ENCODE results near the gene CHN2. TPM values are rescaled to one million over a fixed set of nuclear protein-coding genes. Genes with fewer than 3 reads are reported as not detected.

CHN2 gene
- total RNA-seq, 4 donors from 2014 or later, result 7.6 to 15.3 (median 10.0) TPM

DNA sequence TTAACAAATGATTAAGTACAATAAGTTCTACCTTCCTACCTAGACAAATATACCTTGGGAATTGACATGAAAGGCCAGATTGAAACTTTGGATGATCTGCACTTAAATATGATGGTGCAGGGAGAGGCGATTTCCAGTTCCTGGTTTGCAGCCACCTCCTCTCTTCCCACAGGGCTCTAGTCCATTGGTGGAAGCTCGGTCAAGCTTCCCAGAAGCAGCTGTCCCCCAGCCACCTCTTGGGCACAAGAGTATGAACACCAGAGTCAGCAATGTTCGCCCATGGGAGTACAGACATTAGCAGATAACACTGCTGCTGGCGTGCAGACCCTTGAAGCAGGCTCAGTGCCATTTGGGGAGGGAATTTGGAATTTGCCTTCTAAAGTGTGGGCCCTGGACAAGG lies 46.8 kb upstream of the CHN2 start:
- WGBS, 2 donors (ENCODE audit: low coverage in 1 of 2), result 64 to 94% methylated on average over 2 to 4 of the region's 4 CpGs
- no peak overlapping the region for H3K4me3 ChIP-seq
- H3K4me1 ChIP-seq, result peaks cover 0 to 18% (median 0%) of the 10 kb centered on the region in 3 donors
- peaks cover 59% of the 10 kb centered on the region for H3K27me3 ChIP-seq
- H3K9me3 ChIP-seq, result no peaks in the 10 kb centered on the region
- ATAC-seq, result no peak
- no peak for TF ChIP-seq EP300 (IDR thresholded peaks at IDR 0.05)
- TF ChIP-seq, protein P1, sequence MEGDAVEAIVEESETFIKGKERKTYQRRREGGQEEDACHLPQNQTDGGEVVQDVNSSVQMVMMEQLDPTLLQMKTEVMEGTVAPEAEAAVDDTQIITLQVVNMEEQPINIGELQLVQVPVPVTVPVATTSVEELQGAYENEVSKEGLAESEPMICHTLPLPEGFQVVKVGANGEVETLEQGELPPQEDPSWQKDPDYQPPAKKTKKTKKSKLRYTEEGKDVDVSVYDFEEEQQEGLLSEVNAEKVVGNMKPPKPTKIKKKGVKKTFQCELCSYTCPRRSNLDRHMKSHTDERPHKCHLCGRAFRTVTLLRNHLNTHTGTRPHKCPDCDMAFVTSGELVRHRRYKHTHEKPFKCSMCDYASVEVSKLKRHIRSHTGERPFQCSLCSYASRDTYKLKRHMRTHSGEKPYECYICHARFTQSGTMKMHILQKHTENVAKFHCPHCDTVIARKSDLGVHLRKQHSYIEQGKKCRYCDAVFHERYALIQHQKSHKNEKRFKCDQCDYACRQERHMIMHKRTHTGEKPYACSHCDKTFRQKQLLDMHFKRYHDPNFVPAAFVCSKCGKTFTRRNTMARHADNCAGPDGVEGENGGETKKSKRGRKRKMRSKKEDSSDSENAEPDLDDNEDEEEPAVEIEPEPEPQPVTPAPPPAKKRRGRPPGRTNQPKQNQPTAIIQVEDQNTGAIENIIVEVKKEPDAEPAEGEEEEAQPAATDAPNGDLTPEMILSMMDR (IDR thresholded peaks at IDR 0.05), result no peak
- TF ChIP-seq POLR2A (IDR thresholded peaks at IDR 0.05), result no peak
- no peak overlapping the region for H3K27ac ChIP-seq
- H3K36me3 ChIP-seq, result no peaks in the 10 kb centered on the region

DNA sequence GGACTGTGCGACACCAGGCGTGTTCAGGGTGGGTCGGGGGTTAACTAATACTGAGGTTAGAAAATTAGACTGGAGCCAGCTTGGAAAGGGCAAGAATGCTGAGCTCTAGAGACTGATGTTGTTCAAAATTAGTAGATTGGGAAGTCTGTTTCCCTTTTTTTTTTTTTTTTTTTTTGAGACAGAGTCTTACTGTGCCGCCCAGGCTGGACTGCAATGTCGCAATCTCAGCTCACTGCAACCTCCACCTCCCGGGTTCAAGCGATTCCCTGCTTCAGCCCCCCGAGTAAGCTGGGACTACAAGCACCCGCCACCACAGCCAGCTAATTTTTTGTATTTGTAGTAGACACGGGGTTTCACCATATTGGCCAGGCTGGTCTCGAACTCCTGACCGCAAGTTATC lies 45.5 kb upstream of the CHN2 start:
- Histone ChIP-seq H3K4me1 (peaks cover 0 to 18% (median 0%) of the 10 kb centered on the region in 3 donors), H3K9me3 (no peaks in the 10 kb centered on the region), H3K27me3 (peaks cover 52% of the 10 kb centered on the region), H3K4me3 (no peak overlapping the region), H3K36me3 (no peaks in the 10 kb centered on the region), H3K27ac (no peak overlapping the region)
- no peak for ATAC-seq
- TF ChIP-seq, protein P1 (IDR thresholded peaks at IDR 0.05), result no peak
- TF ChIP-seq POLR2AphosphoS5 (IDR thresholded peaks at IDR 0.05) (no peak), EP300 (IDR thresholded peaks at IDR 0.05) (no peak), POLR2A (IDR thresholded peaks at IDR 0.05) (no peak)
- WGBS, 2 donors (ENCODE audit: low coverage in 1 of 2), result 83 to 96% methylated on average over 4 to 5 of the region's 12 CpGs

- 67 to 74% methylated on average over 1 to 2 of the region's 2 CpGs for WGBS, 2 donors (ENCODE audit: low coverage in 1 of 2)
- Histone ChIP-seq H3K4me1 (peaks cover 0 to 17% (median 0%) of the 10 kb centered on the region in 3 donors), H3K27me3 (peaks cover 35% of the 10 kb centered on the region), H3K36me3 (no peaks in the 10 kb centered on the region), H3K9me3 (no peaks in the 10 kb centered on the region), H3K4me3 (no peak overlapping the region), H3K27ac (no peak overlapping the region)
- no peak for TF ChIP-seq EP300 (IDR thresholded peaks at IDR 0.05)
- no peak for TF ChIP-seq POLR2AphosphoS5 (IDR thresholded peaks at IDR 0.05)
- TF ChIP-seq, protein P1 (IDR thresholded peaks at IDR 0.05), result no peak
- no peak for TF ChIP-seq POLR2A (IDR thresholded peaks at IDR 0.05)
- ATAC-seq, result no peak
Measured at GRCh38 chr7:29150856-29151255, 43.7 kb upstream of the CHN2 start.

GRCh38 chr7:29154076-29154475 lies 40.5 kb upstream of the CHN2 start:
- 100% methylated on average over 2 of the region's 2 CpGs; no CpG with 5 or more reads in 1 of the 2 donors for WGBS, 2 donors (ENCODE audit: low coverage in 1 of 2)
- H3K9me3 ChIP-seq, result no peaks in the 10 kb centered on the region
- TF ChIP-seq, protein P1 (IDR thresholded peaks at IDR 0.05), result no peak
- no peak for TF ChIP-seq POLR2AphosphoS5 (IDR thresholded peaks at IDR 0.05)
- no peak for TF ChIP-seq EP300 (IDR thresholded peaks at IDR 0.05)
- no peak for TF ChIP-seq POLR2A (IDR thresholded peaks at IDR 0.05)

GRCh38 chr7:29156907-29157452 lies 37.6 kb upstream of the CHN2 start:
- Histone ChIP-seq H3K9me3 (no peaks in the 10 kb centered on the region), H3K36me3 (no peaks in the 10 kb centered on the region), H3K27ac (no peak overlapping the region), H3K4me1 (no peaks in the 10 kb centered on the region), H3K27me3 (peaks cover 24% of the 10 kb centered on the region), H3K4me3 (no peak overlapping the region)
- 21 to 37% methylated on average over 5 of the region's 5 CpGs for WGBS, 2 donors (ENCODE audit: low coverage in 1 of 2)
- TF ChIP-seq EP300 (IDR thresholded peaks at IDR 0.05), result no peak
- TF ChIP-seq POLR2A (IDR thresholded peaks at IDR 0.05), result no peak
- TF ChIP-seq, protein P1 (IDR thresholded peaks at IDR 0.05), result no peak
- TF ChIP-seq POLR2AphosphoS5 (IDR thresholded peaks at IDR 0.05), result no peak
- ATAC-seq, result no peak

More at GRCh38 chr7:29154076-29154475, 40.5 kb upstream of the CHN2 start:
- peaks cover 13% of the 10 kb centered on the region for H3K27me3 ChIP-seq
- ATAC-seq, result no peak
- H3K4me3 ChIP-seq, result no peak overlapping the region
- H3K4me1 ChIP-seq, result no peaks in the 10 kb centered on the region
- no peaks in the 10 kb centered on the region for H3K36me3 ChIP-seq
- H3K27ac ChIP-seq, result no peak overlapping the region
